CD14-positive monocyte (primary cell): Measurements from ENCODE around the gene MGAT4A. TPM values are rescaled to one million over a fixed set of nuclear protein-coding genes. Genes with fewer than 3 reads are reported as not detected.

ENCODE experiments used
- DNase-seq, 3 donors: peaks; one replicate each; pipeline ENCODE4 v3.0.0-alpha.2; 2011 to 2022
- H2AFZ ChIP-seq: 2 replicates; pipeline ENCODE4 v1.6.0; 2012; ENCODE audit warnings: mild to moderate bottlenecking, low read depth, low read length, inconsistent platforms; ENCODE audit not compliant: insufficient read depth, poor library complexity, severe bottlenecking
- H3K27ac ChIP-seq, 2 donors: 1 replicate in 1 of 2; 2 replicates in 1 of 2; pipeline ENCODE4 v1.5.1; 2012 to 2013; ENCODE audit warnings: low read length in 2 of 2, control low read depth in 1 of 2, inconsistent platforms in 1 of 2, low read depth in 1 of 2, mild to moderate bottlenecking in 1 of 2
- H3K27me3 ChIP-seq, 2 donors: one replicate each; pipeline versions ENCODE4 v1.6.0 to v1.6.1; 2011 to 2013; ENCODE audit warnings: low read length in 2 of 2; ENCODE audit not compliant: control insufficient read depth in 2 of 2, insufficient read depth in 2 of 2
- H3K36me3 ChIP-seq, 2 donors: replicated peaks in 1 of 2; 1 replicate in 1 of 2; 2 replicates in 1 of 2; pipeline versions ENCODE4 v1.5.1 to v1.6.1; 2012 to 2013; ENCODE audit warnings: low read length in 2 of 2, control low read depth in 1 of 2, inconsistent platforms in 1 of 2, mild to moderate bottlenecking in 1 of 2; ENCODE audit not compliant: insufficient read depth in 2 of 2, control insufficient read depth in 1 of 2
- H3K4me1 ChIP-seq, 2 donors: 1 replicate in 1 of 2; 2 replicates in 1 of 2; pipeline versions ENCODE4 v1.5.1 to v1.6.1; 2012 to 2013; ENCODE audit warnings: low read length in 2 of 2, control low read depth in 1 of 2, inconsistent platforms in 1 of 2, mild to moderate bottlenecking in 1 of 2, moderate library complexity in 1 of 2; ENCODE audit not compliant: insufficient read depth in 2 of 2, control insufficient read depth in 1 of 2
- H3K4me2 ChIP-seq: replicated peaks from 2 replicates; pipeline ENCODE3; 2012; ENCODE audit warnings: low read length, moderate library complexity, mild to moderate bottlenecking; ENCODE audit not compliant: poor library complexity, severe bottlenecking; ENCODE audit errors: extremely low read depth
- H3K4me3 ChIP-seq, 3 experiments: fragments of 200-600 bp in 1 of 3; sonication (generic) in 1 of 3; replicated peaks in 1 of 3; 1 replicate in 2 of 3; 2 replicates in 1 of 3; pipeline ENCODE4 v1.5.1; 2011 to 2013; ENCODE audit warnings: low read length in 3 of 3, mild to moderate bottlenecking in 3 of 3, control low read depth in 2 of 3, low read depth in 2 of 3, inconsistent platforms in 1 of 3, moderate library complexity in 1 of 3
- H3K79me2 ChIP-seq: 2 replicates; pipeline ENCODE4 v1.6.0; 2012; ENCODE audit warnings: mild to moderate bottlenecking, control low read depth, inconsistent platforms, low read length, moderate library complexity; ENCODE audit not compliant: insufficient read depth
- H3K9ac ChIP-seq: 2 replicates; pipeline ENCODE4 v1.6.0; 2017; ENCODE audit warnings: low read length, mild to moderate bottlenecking; ENCODE audit not compliant: insufficient read depth, poor library complexity, severe bottlenecking
- H3K9me3 ChIP-seq, 2 donors: replicated peaks in 1 of 2; 1 replicate in 1 of 2; 2 replicates in 1 of 2; pipeline versions ENCODE4 v1.5.1 to v1.6.1; 2012 to 2013; ENCODE audit warnings: low read length in 2 of 2, control low read depth in 1 of 2; ENCODE audit not compliant: control insufficient read depth in 1 of 2, insufficient read depth in 1 of 2
- H4K20me1 ChIP-seq: 2 replicates; pipeline ENCODE4 v1.6.0; 2012; ENCODE audit warnings: mild to moderate bottlenecking, low read length, control low read depth, moderate library complexity; ENCODE audit not compliant: insufficient read depth
- H3K27ac Mint-ChIP-seq, 7 donors: one replicate each; pipeline ENCODE4 v1.8.0; 2020; ENCODE audit warnings: mild to moderate bottlenecking in 7 of 7, mixed read lengths in 7 of 7, moderate library complexity in 6 of 7, inconsistent platforms in 2 of 7
- H3K27me3 Mint-ChIP-seq, 3 donors: one replicate each; pipeline ENCODE4 v1.8.0; 2021 to 2022; ENCODE audit warnings: low read depth in 3 of 3, mild to moderate bottlenecking in 3 of 3, mixed read lengths in 3 of 3, moderate library complexity in 3 of 3, inconsistent platforms in 1 of 3
- H3K36me3 Mint-ChIP-seq, 2 donors: one replicate each; pipeline ENCODE4 v1.8.0; 2020; ENCODE audit warnings: mixed read lengths in 2 of 2, inconsistent platforms in 1 of 2, mild to moderate bottlenecking in 1 of 2
- H3K4me1 Mint-ChIP-seq: one replicate; pipeline ENCODE4 v1.8.0; 2020; ENCODE audit warnings: mild to moderate bottlenecking, mixed read lengths
- H3K4me3 Mint-ChIP-seq, 2 donors: one replicate each; pipeline ENCODE4 v1.8.0; 2020; ENCODE audit warnings: mild to moderate bottlenecking in 2 of 2, mixed read lengths in 2 of 2, moderate library complexity in 1 of 2
- H3K9me3 Mint-ChIP-seq, 7 donors: one replicate each; pipeline ENCODE4 v1.8.0; 2020 to 2022; ENCODE audit warnings: mixed read lengths in 7 of 7, mild to moderate bottlenecking in 6 of 7, moderate library complexity in 6 of 7, inconsistent platforms in 2 of 7
- WGBS: methylation state at CpG from one replicate; pipeline ENCODE4 v1.1.5; 2013; ENCODE audit warnings: missing lambda C conversion rate; ENCODE audit not compliant: insufficient coverage; 5-methylcytosine and 5-hydroxymethylcytosine counted together
- intact Hi-C, 2 donors: fragments of 100-400 bp; cut with micrococcal nuclease; formaldehyde crosslinking; loops; one replicate each; pipeline versions ENCODE4 v1.15.0 to v1.15.1; 2023
- polyA plus RNA-seq, 3 donors: library from polyadenylated mRNA; depleted of rRNA in 1 of 3; unstranded in 2 of 3; stranded (reverse) in 1 of 3; fragments of 300-500 nt in 2 of 3; fragments of >200 nt in 1 of 3; fragmentation: Illumina TruSeq in 2 of 3; gene quantifications; 1 replicate in 2 of 3; 2 replicates in 1 of 3; pipeline ENCODE4 v1.2.3, GENCODE V29; 2012 to 2021
- TF ChIP-seq, protein P1 (sequence below): fragments of 200-600 bp; IDR thresholded peaks from one replicate; pipeline ENCODE4 v1.8.0; 2022; ENCODE audit warnings: antibody characterized with exemption, mild to moderate bottlenecking

Gene MGAT4A
- polyA plus RNA-seq, 3 donors = 24.3 to 35.9 (median 35.1) TPM

DNA sequence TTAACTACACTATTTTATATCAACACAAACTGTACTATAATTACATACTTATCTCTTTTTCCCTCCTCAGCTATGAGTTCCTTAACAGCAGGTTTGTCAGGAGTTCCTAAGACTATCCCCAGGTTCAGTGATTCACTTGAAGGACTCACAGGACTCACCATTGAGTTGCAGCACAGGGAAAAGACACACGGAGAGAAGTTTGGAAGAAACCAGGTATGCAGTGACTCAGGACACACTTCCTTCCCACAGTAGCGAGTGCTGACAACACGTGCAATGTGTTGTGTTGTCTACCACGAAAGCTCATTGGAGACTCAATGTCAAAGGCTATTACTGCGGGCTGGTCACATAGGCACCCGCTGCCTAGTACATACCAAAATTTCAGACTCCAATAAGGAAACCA, 32.0 kb downstream of the MGAT4A start:
- no peak overlapping the region for H3K27ac ChIP-seq
- H3K9me3 Mint-ChIP-seq = no peaks in the 10 kb centered on the region
- TF ChIP-seq, protein P1, sequence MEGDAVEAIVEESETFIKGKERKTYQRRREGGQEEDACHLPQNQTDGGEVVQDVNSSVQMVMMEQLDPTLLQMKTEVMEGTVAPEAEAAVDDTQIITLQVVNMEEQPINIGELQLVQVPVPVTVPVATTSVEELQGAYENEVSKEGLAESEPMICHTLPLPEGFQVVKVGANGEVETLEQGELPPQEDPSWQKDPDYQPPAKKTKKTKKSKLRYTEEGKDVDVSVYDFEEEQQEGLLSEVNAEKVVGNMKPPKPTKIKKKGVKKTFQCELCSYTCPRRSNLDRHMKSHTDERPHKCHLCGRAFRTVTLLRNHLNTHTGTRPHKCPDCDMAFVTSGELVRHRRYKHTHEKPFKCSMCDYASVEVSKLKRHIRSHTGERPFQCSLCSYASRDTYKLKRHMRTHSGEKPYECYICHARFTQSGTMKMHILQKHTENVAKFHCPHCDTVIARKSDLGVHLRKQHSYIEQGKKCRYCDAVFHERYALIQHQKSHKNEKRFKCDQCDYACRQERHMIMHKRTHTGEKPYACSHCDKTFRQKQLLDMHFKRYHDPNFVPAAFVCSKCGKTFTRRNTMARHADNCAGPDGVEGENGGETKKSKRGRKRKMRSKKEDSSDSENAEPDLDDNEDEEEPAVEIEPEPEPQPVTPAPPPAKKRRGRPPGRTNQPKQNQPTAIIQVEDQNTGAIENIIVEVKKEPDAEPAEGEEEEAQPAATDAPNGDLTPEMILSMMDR = no peak
- H3K4me3 Mint-ChIP-seq = no peak overlapping the region
- H3K27me3 Mint-ChIP-seq = no peaks in the 10 kb centered on the region
- DNase-seq = no peak
- H3K27ac Mint-ChIP-seq = no peak overlapping the region
- H3K4me2 ChIP-seq = no peak overlapping the region
- no peaks in the 10 kb centered on the region for H3K27me3 ChIP-seq
- no peak overlapping the region for H3K4me3 ChIP-seq
- H3K79me2 ChIP-seq = peaks cover 78% of the 10 kb centered on the region
- H4K20me1 ChIP-seq = peaks cover 65% of the 10 kb centered on the region
- intact Hi-C loops = no loop called here
- peaks cover 29% of the 10 kb centered on the region for H3K4me1 Mint-ChIP-seq
- no peak overlapping the region for H3K9ac ChIP-seq
- H2AFZ ChIP-seq = no peak overlapping the region
- H3K4me1 ChIP-seq = peaks cover 5 to 11% of the 10 kb centered on the region in 2 donors
- peaks cover 5 to 22% of the 10 kb centered on the region in 2 donors for H3K36me3 Mint-ChIP-seq
- no peaks in the 10 kb centered on the region for H3K9me3 ChIP-seq
- H3K36me3 ChIP-seq = peaks cover 0 to 4% of the 10 kb centered on the region in 2 donors
- 98% methylated on average over 5 of the region's 6 CpGs for WGBS

DNA sequence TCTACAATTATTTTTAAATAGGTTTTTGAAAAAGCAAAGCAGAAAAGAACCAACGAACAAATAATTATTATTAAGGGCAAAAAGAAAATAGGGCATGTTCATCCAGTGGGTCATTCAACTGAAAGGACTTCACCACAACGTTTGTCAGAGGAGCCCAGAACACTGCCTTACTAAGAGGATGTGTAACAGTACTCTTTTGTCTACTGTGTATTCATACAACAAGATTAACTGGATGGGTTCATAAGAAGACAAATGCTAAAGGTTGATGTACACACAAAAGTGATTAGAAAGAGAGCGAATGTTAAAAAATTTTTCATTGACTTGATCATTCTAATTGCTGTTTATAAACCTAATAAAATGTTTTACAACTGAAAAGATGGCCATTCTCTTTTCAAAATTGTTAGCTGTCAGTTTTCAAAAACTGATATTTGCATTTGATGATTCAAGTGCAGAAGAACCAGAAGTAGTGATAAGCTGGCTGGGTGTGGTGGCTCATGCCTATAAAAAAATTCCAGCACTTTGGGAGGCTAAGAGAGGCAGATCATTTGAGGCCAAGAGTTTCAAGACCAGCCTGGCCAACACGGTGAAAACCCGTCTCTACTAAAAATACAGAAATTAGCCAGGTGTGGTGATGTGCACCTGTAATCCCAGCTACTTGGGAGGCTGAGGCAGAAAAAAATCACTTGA, 33.1 kb downstream of the MGAT4A start:
- no CpG with 5 or more reads among the region's 5 CpGs for WGBS
- Mint-ChIP-seq H3K36me3 (peaks cover 5 to 22% of the 10 kb centered on the region in 2 donors), H3K4me1 (peaks cover 30% of the 10 kb centered on the region), H3K27me3 (no peaks in the 10 kb centered on the region), H3K9me3 (no peaks in the 10 kb centered on the region), H3K27ac (no peak overlapping the region), H3K4me3 (no peak overlapping the region)
- TF ChIP-seq, protein P1 = no peak
- no peaks in the 10 kb centered on the region for H3K9me3 ChIP-seq
- peaks cover 5 to 11% of the 10 kb centered on the region in 2 donors for H3K4me1 ChIP-seq
- no peaks in the 10 kb centered on the region for H3K27me3 ChIP-seq
- intact Hi-C loops = no loop called here
- H3K4me2 ChIP-seq = no peak overlapping the region
- peaks cover 61% of the 10 kb centered on the region for H4K20me1 ChIP-seq
- DNase-seq = no peak
- H3K36me3 ChIP-seq = peaks cover 0 to 4% of the 10 kb centered on the region in 2 donors
- no peak overlapping the region for H3K4me3 ChIP-seq
- H2AFZ ChIP-seq = no peak overlapping the region
- no peak overlapping the region for H3K27ac ChIP-seq
- H3K9ac ChIP-seq = no peak overlapping the region
- H3K79me2 ChIP-seq = peaks cover 76% of the 10 kb centered on the region
